Measurements from ENCODE around the gene POP7.

The POP7 gene

GRCh38 chr7:100745184-100745583, 39.3 kb downstream of the POP7 start:
- no peak overlapping the region for H3K27ac ChIP-seq (ENCODE audit: low read depth, low read length)
- peak overlapping the region; percentile 46 for H3K4me2 ChIP-seq (ENCODE audit: low read length)
- no peaks in the 10 kb centered on the region; the same call in 1 of the 2 replicates for H4K20me1 ChIP-seq (ENCODE audit: control insufficient read depth, insufficient read depth, low read depth, low read length)
- no peaks in the 10 kb centered on the region for H3F3A ChIP-seq (ENCODE audit: control insufficient read depth, insufficient read depth)
- no peaks in the 10 kb centered on the region for H3K9me2 ChIP-seq (replicated peaks; ENCODE audit: control insufficient read depth, low read length)
- no peaks in the 10 kb centered on the region for H3K79me2 ChIP-seq (ENCODE audit: control insufficient read depth, low read length)
- no peaks in the 10 kb centered on the region for H3K36me3 ChIP-seq (ENCODE audit: control insufficient read depth, low read length)
- peaks cover 16% of the 10 kb centered on the region for H3K27me3 ChIP-seq (ENCODE audit: control insufficient read depth, low read length)
- H3K4me3 ChIP-seq (ENCODE audit: low read length), result peak overlapping the region; percentile 49
- H3K9me3 ChIP-seq (ENCODE audit: control insufficient read depth, insufficient read depth, low read length), result no peaks in the 10 kb centered on the region
- H3K4me1 ChIP-seq (ENCODE audit: control insufficient read depth, low read length), result no peaks in the 10 kb centered on the region
- TF ChIP-seq EZH2phosphoT487 (IDR thresholded peaks at IDR 0.05; ENCODE audit: borderline replicate concordance, low read length) (no peak), CTCF (IDR thresholded peaks at IDR 0.05; ENCODE audit: low read depth, low read length, poor library complexity, severe bottlenecking) (no peak)

DNA sequence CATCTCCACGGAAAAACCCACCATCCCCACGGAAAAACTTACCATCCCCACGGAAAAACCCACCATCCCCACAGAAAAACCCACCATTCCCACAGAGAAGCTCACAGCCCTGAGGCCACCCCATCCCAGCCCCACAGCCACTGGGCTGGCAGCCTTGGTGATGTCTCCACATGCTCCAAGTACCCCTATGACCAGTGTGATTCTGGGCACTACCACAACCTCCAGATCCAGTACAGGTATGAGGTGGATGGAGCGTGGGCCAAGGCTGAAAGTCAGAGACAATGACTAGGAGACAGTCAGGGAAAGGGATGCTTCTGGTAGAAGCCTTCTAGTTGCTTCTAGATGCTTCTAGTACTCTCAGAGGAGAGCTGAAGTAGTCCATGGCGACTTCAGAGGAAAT, 47.1 kb downstream of the POP7 start:
- H3K79me2 ChIP-seq (ENCODE audit: control insufficient read depth, low read length), result no peaks in the 10 kb centered on the region
- H3K36me3 ChIP-seq (ENCODE audit: control insufficient read depth, low read length), result no peaks in the 10 kb centered on the region
- no peak for TF ChIP-seq EZH2phosphoT487 (IDR thresholded peaks at IDR 0.05; ENCODE audit: borderline replicate concordance, low read length)
- TF ChIP-seq CTCF (IDR thresholded peaks at IDR 0.05; ENCODE audit: low read depth, low read length, poor library complexity, severe bottlenecking), result no peak
- no peaks in the 10 kb centered on the region; the same call in 1 of the 2 replicates for H4K20me1 ChIP-seq (ENCODE audit: control insufficient read depth, insufficient read depth, low read depth, low read length)
- H3F3A ChIP-seq (ENCODE audit: control insufficient read depth, insufficient read depth), result no peaks in the 10 kb centered on the region
- no peak overlapping the region for H3K27ac ChIP-seq (ENCODE audit: low read depth, low read length)
- no peaks in the 10 kb centered on the region for H3K9me3 ChIP-seq (ENCODE audit: control insufficient read depth, insufficient read depth, low read length)
- H3K4me1 ChIP-seq (ENCODE audit: control insufficient read depth, low read length), result no peaks in the 10 kb centered on the region
- no peaks in the 10 kb centered on the region for H3K9me2 ChIP-seq (replicated peaks; ENCODE audit: control insufficient read depth, low read length)
- no peak overlapping the region for H3K4me3 ChIP-seq (ENCODE audit: low read length)
- peaks cover 23% of the 10 kb centered on the region for H3K27me3 ChIP-seq (ENCODE audit: control insufficient read depth, low read length)
- no peak overlapping the region for H3K4me2 ChIP-seq (ENCODE audit: low read length)

- Histone ChIP-seq H3K4me2 (ENCODE audit: low read length) (no peak overlapping the region), H3K9me2 (replicated peaks; ENCODE audit: control insufficient read depth, low read length) (no peaks in the 10 kb centered on the region), H3K27me3 (ENCODE audit: control insufficient read depth, low read length) (peaks cover 18% of the 10 kb centered on the region), H4K20me1 (ENCODE audit: control insufficient read depth, insufficient read depth, low read depth, low read length) (no peaks in the 10 kb centered on the region), H3K79me2 (ENCODE audit: control insufficient read depth, low read length) (no peaks in the 10 kb centered on the region), H3K9me3 (ENCODE audit: control insufficient read depth, insufficient read depth, low read length) (no peaks in the 10 kb centered on the region), H3K36me3 (ENCODE audit: control insufficient read depth, low read length) (no peaks in the 10 kb centered on the region), H3K27ac (ENCODE audit: low read depth, low read length) (no peak overlapping the region), H3F3A (ENCODE audit: control insufficient read depth, insufficient read depth) (no peaks in the 10 kb centered on the region), H3K4me1 (ENCODE audit: control insufficient read depth, low read length) (no peaks in the 10 kb centered on the region), H3K4me3 (ENCODE audit: low read length) (no peak overlapping the region)
- TF ChIP-seq CTCF (IDR thresholded peaks at IDR 0.05; ENCODE audit: low read depth, low read length, poor library complexity, severe bottlenecking) (no peak), EZH2phosphoT487 (IDR thresholded peaks at IDR 0.05; ENCODE audit: borderline replicate concordance, low read length) (no peak)
These were observed 47.8 kb downstream of the POP7 start for GRCh38 chr7:100753750-100754149.

All from DOHH2 (cell line).